Measurements from ENCODE around the gene RBFOX1.

Gene RBFOX1

DNA sequence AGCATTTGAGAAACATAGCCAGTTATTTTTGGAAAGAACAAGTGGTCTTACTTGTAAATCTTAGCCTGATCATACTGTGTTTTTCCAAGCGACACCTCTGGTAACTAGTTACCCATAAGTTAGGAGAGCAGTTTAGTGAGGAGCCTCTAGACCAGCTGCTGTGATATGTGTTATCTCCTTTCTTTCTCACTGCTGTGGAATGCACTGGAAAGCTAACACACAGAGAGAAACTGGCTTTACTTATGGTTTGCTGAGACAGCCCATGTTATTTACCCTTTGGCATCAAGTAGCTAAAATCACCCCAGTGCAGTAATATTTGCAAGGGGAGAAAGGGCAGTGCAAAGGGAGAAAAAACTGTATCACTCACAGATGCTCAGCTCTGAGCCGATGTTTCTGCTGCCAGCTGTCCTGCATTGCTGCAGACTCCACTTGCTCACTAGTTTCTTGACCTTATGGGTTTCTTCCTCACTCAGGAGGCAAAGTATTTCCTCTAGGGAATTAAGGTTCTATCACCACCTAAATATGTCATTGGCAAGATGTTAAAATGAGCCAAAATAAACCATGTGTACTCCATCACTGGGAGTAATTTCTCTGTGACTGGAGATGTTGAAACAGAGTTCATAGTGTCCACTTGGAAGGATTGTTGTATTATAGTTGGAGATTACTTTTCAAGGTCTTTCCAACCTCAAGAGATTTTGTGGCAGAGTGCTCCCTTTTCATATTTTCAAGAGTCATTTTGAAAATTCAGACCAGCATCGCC, 2.3 kb downstream of the RBFOX1 start:
- DNase-seq (ENCODE audit: low spot score): no peak

- DNase-seq (ENCODE audit: low spot score): no peak
Observed at GRCh38 chr16:7335991-7336634, 3.5 kb downstream of the RBFOX1 start.

DNA sequence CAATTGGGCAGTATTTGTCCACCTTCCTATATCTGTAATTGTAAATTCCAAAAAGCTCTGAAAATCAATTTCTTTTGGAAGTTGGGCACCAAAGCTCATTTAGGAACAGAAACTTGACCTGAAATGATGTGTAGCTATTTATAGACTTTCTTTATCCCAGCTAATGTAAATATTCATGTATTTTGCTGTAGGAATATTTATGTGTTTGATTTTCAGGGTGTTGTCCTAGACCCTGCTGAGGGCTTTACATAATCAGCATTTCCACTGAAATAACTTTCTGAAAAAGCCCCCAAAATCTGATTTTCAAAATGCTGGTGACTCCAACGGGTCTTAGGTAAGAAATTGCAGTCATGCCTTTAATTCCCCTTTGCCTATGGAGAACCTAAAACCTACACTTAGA, 4.1 kb downstream of the RBFOX1 start:
- DNase-seq (ENCODE audit: low spot score): no peak

DNA sequence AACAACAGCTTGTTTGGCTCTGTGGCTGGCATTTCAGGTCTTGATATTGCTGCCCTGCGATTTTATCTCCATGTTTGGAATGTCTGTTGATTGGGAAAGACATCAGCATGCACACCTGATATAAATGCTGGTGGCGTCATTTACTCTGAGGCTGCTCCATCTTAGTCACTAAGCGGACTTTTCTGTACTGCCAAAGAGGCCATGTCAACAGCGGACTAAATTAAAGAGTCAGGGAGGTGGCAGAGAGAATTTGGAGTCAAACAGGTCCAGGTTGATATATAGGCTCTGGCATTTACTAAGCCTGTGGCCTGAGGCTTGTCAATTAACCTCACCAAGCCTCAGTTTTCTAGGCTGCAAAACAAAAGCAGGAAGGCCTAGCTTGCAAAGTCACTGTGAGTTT, 6.2 kb downstream of the RBFOX1 start:
- no peak for DNase-seq (ENCODE audit: low spot score)

DNA sequence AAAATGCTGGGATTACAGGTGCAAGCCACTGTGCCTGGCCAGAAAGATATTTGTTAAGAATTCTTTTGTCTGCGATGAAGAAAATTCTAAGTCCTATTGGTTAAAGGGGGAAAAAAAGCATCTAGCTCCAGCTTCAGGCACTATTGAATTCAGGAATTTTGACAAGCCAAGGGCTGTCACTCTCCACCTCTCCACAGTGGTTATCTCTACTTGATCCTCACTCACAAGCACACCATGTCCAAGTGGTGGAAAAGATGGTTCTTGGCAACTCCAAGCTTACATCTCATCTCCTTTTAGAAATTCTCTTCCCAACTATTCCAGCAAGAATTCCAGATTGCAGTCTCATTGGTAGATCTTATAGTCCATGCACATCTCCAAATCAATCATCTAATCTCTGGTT, 7.1 kb downstream of the RBFOX1 start:
- DNase-seq (ENCODE audit: low spot score): no peak

GRCh38 chr16:7340938-7341337, 8.3 kb downstream of the RBFOX1 start:
- no peak for DNase-seq (ENCODE audit: low spot score)

DNA sequence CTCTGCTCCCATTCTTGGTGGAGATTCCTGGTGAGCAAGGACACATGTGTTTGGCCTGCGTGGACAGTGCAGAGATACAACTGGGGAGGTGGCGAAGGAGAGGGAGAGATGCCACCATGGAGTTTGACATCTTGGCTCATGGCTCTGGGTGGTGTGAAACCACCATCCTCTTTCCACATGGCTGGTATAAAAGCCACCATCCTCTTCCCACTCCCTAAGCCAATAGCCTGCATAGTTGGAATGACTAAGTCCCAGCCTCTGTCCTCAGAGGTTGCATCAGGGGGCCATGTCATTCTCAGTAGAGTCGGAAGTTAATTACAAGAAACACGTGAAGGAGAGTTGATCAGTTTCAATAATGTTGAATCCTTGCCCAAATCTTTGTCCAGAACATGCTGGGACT, 10.0 kb downstream of the RBFOX1 start:
- DNase-seq (ENCODE audit: low spot score): no peak

- no peak for DNase-seq (ENCODE audit: low spot score)
Observed at GRCh38 chr16:7343243-7343642, 10.6 kb downstream of the RBFOX1 start.

DNA sequence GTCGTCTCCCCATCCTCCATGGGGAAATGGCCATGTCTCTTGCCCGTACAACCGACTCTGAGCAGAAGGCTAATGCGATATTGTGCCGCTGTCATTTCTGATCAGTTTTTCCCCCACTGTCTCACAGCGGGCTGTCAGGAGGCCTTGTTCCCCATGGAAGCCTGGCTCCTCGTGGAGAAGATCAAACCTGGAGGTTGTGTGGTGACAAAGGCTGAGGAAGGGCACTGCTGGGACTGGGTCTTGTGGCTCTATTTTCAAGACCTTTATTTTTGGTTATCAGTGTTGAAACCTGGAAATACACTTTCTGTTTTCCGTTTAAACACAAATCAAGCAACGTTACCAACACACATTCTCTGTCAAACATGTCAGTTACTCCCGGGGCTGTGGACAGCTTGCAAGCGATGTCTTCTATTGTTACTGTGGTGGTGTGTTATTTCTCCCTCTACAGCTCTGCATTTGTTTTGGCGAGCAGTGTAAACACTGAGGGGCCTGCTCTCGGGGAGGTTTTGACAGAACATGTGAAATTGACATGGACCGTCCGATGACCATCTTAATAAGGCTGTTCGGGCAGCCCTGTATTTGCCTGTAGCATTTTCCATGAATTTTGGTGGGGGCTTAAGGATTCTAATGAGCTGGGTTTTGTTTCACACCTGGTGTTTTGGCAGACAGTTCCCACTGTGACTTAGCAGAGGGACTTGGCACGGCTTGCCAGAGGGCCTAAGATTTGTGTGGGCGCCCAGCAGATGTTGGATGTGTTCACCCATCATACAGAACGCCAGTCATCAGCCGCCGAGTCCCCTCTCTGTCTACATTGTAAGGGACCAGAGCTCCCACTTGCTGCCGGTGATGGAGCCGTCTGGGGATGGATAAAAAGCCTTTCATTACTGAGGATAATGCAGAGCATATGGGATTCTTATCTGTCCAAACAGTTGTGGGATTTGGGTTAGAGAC, 12.5 kb downstream of the RBFOX1 start:
- no peak for DNase-seq (ENCODE audit: low spot score)

GRCh38 chr16:7350806-7351205, 18.2 kb downstream of the RBFOX1 start:
- no peak for DNase-seq (ENCODE audit: low spot score)

- DNase-seq (ENCODE audit: low spot score): no peak
Observed at GRCh38 chr16:7351610-7352510, 19.2 kb downstream of the RBFOX1 start.

DNA sequence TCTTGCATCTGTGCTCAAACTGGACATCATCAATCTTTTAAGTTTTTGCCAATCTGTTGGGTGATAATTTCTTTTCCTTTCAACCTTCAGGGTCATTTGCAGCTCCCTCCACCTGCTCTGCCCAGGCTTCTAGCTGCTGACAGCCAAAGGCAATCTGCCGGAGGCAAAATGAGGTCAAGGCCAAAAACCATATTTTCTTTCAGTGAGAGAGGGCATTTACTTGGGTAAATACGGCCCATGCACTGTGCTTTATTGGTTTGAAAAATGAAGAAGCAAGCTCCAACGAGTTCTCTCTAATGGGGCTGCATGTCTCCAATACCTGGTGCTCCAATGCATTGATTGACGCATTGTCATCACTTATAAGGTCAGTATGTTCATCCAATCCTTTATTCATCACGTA, 23.1 kb downstream of the RBFOX1 start:
- DNase-seq (ENCODE audit: low spot score): no peak

DNA sequence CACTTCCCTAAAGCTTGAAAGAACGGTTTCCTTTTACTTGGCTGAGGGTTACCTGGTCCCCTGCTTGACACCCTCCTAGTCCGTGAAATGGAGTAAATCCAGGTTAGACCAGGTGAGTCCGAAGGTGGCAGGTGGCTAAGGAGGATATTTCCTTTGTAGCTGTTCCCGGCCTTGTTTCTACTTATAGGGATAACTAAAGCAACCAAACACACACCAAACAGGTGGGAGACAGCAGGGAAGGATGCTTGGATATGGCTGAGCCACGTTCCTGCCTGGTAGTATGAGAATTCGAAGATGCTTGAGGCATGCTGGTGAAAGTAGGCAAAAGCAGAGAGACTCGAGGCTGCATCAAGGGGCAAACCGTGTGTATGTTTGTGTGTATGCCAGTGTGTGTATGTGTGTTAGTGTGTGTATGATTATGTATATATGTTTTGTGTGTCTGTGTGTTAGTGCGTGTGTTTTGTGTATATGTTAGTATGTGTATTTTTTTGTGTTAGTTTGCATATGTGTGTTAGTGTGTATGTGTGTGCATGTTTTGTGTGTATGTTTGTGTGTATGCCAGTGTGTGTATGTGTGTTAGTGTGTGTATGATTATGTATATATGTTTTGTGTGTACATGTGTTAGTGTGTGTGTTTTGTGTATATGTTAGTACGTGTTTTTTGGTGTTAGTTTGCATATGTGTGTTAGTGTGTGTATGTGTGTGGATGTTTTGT, 28.9 kb downstream of the RBFOX1 start:
- DNase-seq (ENCODE audit: low spot score): no peak

DNA sequence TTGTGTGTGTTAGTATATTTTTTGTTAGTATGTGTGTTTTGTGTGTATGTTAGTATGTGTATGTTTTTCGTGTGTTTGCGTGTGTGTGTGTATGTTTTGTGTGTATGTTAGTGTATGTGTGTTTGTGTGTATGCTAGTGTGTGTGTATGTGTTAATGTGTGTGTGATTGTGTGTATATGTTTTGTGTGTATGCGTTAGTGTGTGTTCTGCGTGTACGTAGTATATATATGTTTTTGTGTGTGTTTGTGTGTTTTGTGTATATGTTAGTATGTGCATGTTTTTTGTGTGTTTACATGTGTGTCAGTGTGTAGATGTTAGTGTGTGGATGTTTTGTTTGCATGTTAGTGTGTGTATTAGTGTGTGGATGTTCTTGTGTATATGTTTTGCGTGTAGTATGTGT, 29.6 kb downstream of the RBFOX1 start:
- no peak for DNase-seq (ENCODE audit: low spot score)

DNA sequence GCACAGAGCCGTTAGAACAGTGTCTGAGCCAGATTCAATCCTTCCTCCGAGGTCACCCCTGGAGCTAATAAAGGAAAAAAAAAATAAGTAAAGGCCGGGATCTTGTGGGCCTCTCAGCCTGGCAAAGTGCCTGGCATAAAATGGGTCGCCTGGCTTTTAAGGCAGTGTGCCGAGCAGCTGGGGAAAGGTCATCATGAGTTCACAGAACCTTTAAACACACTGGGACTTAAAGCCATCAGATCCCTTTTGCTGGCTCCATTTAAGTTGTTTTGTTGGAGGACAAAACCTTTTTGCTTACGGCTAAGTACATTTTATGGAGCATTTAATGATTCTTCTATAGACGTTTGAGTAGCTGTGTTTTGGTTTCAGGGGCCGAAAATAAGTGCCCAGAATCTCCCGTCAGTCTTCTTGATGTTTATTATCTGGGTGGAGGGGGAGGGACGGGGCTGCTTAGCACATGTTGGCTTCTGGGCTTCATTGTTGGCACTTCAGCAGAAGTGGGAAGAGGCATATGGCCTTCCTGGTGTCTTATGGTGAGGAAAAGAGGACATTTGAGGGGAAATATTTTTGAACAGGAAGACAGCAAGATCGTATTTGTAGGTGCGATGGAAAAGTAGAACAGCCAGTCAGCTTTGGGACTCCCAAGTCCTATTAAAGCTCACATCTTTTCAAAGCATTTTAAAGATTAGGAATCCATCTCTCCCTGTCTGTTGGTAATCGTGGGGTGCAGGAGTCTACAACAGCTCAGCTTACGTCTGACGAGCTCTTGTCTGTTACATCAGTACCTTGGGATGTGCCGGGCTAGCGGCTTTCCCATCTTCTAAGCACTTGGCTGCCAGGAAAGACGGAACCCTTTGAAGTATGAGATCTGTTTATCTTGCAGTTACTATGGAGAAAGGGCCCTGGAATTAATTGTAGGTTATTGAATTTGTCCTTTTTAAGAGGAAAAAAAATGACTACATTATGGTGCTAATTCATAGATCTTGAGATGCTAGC, 31.1 kb downstream of the RBFOX1 start:
- no peak for DNase-seq (ENCODE audit: low spot score)

DNA sequence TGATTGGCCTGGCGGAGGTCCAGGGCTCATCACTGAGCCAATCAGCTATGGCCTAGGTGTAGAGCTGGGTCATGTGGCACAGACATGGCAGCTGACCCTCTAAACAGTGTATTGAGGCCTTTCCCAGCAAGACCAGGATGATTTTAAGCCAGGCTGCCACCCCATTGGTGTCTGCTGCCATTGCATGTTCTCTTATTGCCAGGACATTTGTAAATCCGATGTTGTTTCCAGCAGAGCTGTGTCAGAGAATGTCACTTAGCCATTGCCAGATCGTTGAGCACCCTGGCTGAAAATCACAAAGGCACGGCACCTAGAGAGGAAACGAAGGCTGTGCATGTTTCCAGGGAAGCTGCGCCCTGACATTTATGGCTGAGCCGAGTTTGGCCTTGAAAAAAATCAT, 33.4 kb downstream of the RBFOX1 start:
- no peak for DNase-seq (ENCODE audit: low spot score)

DNA sequence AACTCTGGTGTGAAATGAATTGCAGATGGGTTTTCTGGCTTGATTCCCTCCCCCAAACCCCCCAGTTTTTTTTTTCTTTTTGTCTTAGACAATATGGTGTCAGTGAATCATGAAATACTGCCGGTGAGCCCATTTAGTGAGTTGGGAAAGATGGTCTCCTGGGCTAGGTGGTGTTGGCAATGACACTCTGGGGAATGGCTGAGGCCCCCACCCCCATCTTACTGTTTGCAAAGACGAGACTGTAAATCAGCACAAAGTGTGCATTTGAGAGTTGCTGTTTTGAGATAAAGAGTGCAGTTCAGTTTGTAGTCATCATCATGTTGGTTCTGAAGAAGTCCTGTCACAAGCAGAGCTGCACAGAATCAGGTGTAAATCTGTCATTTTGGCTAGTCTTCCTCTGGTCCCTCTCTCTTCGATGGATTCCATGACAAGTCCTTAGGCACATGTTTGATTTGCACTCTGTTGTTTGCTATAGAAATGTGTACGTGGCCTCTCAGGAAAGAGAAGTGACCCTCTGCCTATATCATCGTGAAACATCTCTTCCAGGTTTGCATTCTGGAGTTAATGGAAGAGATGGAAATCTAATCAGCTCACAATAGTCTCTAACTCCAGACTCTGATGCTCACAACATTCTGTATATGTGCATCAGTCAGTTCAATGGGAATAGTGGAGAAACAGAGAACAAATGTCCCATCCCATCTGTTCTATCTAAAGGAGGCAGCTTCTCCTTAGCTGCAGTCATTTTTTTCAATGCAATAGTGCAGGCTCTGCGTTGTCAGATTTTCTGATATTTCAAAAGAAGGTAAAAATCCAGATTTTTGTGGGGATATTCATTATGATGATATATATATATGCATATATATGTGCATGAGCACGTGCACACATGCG, 34.6 kb downstream of the RBFOX1 start:
- no peak for DNase-seq (ENCODE audit: low spot score)

- no peak for DNase-seq (ENCODE audit: low spot score)
Observed at GRCh38 chr16:7369204-7369603, 36.6 kb downstream of the RBFOX1 start.

DNA sequence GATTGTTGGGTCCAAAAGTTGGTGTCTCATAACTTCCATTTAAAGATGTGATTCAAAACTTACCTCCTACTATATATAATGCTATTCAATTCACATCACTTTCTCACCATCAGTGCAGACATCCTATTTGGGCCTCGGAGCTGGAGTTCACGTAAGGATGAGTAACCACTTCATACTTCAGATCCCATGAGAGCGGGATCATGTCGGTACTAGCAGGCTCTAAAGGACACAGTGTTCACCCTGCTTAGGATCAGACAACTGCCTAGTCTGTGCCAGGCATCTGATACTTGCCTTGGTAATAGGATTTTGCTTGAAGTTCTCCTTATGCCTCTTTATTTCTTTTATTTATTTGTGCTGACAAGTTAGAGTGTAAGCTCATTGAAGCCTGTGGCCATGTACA, 39.5 kb downstream of the RBFOX1 start:
- DNase-seq (ENCODE audit: low spot score): no peak
